OCI-LY7 (cell line): Measurements from ENCODE around the gene SV2C. TPM values are rescaled to one million over a fixed set of nuclear protein-coding genes. Genes with fewer than 3 reads are reported as not detected.

Experiments used
- BruUV-seq: library from RNA; stranded (reverse); fragments of 400-500 nt; replicated peaks from 2 replicates; lab custom pipeline; 2021; lab: Mats Ljungman, UMichigan
- CTCF ChIA-PET: fragments of 300-600 bp; sonication (Branson Sonifier 250); formaldehyde crosslinking; loops from one replicate; lab custom pipeline; 2022; ENCODE audit warnings: antibody characterized with exemption; ENCODE audit not compliant: unreplicated experiment; lab: Charles Lee
- POLR2A ChIA-PET: fragments of 300-600 bp; sonication (Branson Sonifier 250); formaldehyde crosslinking; loops from one replicate; lab custom pipeline; 2022; ENCODE audit warnings: antibody characterized with exemption; lab: Charles Lee
- DNase-seq: peaks from one replicate; pipeline ENCODE4 v3.0.0-alpha.2; 2015; ENCODE audit warnings: low spot score
- H2AFZ ChIP-seq: fragments of 200-600 bp; sonication (generic), shearing (Covaris generic); 2 replicates; pipeline ENCODE4 v1.6.1; 2014; ENCODE audit warnings: mild to moderate bottlenecking, antibody characterized with exemption, low read length, moderate library complexity
- H3K27ac ChIP-seq: fragments of 200-600 bp; sonication (generic); 2 replicates; pipeline ENCODE4 v1.5.1; 2014; ENCODE audit warnings: mixed run types, low read depth, mild to moderate bottlenecking, moderate library complexity, low read length, inconsistent platforms; ENCODE audit not compliant: poor library complexity, severe bottlenecking
- H3K36me3 ChIP-seq: fragments of 200-600 bp; sonication (generic); 2 replicates; pipeline ENCODE4 v1.6.1; 2014; ENCODE audit warnings: mild to moderate bottlenecking, antibody characterized with exemption, low read length, moderate library complexity, mixed read lengths; ENCODE audit not compliant: insufficient read depth
- H3K4me1 ChIP-seq: fragments of 200-600 bp; sonication (generic); 2 replicates; pipeline ENCODE4 v1.5.1; 2014; ENCODE audit warnings: mild to moderate bottlenecking, low read length; ENCODE audit not compliant: insufficient read depth, poor library complexity, severe bottlenecking
- H3K4me2 ChIP-seq: fragments of 200-600 bp; sonication (generic); 2 replicates; pipeline ENCODE4 v1.6.1; 2014; ENCODE audit warnings: mild to moderate bottlenecking, low read length
- H3K4me3 ChIP-seq: fragments of 200-600 bp; sonication (generic); 2 replicates; pipeline ENCODE4 v1.5.1; 2014; ENCODE audit warnings: mild to moderate bottlenecking, low read depth, low read length; ENCODE audit not compliant: poor library complexity, severe bottlenecking
- H3K79me2 ChIP-seq: fragments of 200-600 bp; sonication (generic); 2 replicates; pipeline ENCODE4 v1.6.1; 2016; ENCODE audit warnings: low read depth, mild to moderate bottlenecking, low read length, moderate library complexity, mixed read lengths; ENCODE audit not compliant: insufficient read depth
- H3K9me2 ChIP-seq: fragments of 200-600 bp; sonication (generic); 2 replicates; pipeline ENCODE4 v1.6.1; 2016; ENCODE audit warnings: mild to moderate bottlenecking, low read length, mixed read lengths; ENCODE audit not compliant: insufficient read depth
- H3K9me3 ChIP-seq: fragments of 200-600 bp; sonication (generic); 2 replicates; pipeline ENCODE4 v1.6.1; 2014; ENCODE audit warnings: mild to moderate bottlenecking, mixed run types, low read length, mixed read lengths
- H4K20me1 ChIP-seq: fragments of 200-600 bp; sonication (generic); 2 replicates; pipeline ENCODE4 v1.6.1; 2014; ENCODE audit warnings: mild to moderate bottlenecking, antibody characterized with exemption, low read length, moderate library complexity, mixed read lengths; ENCODE audit not compliant: insufficient read depth
- EZH2phosphoT487 ChIP-seq: fragments of 200-600 bp; sonication (generic); IDR thresholded peaks from 2 replicates; pipeline ENCODE4 v1.6.1; 2018; ENCODE audit warnings: low read depth, borderline replicate concordance, mild to moderate bottlenecking, mixed run types, antibody characterized with exemption, low read length, moderate library complexity, mixed read lengths
- intact Hi-C: fragments of 100-400 bp; cut with micrococcal nuclease; formaldehyde crosslinking; loops from one replicate; pipeline ENCODE4 v1.10.0; 2022; ENCODE audit not compliant: unreplicated experiment
- total RNA-seq, 2 experiments: library from RNA; depleted of rRNA in 1 of 2; stranded (reverse); fragments of >200 nt in 1 of 2; shearing (Covaris generic) in 1 of 2; gene quantifications; 2 replicates each; pipeline ENCODE4 v1.2.3, GENCODE V29; 2014 to 2022
- TF ChIP-seq, protein P1 (sequence below): fragments of 200-600 bp; sonication (generic); conservative IDR thresholded peaks from 2 replicates; pipeline ENCODE4 v1.5.1; 2014; ENCODE audit warnings: mild to moderate bottlenecking, antibody characterized with exemption, low read length, moderate library complexity, mixed read lengths

Gene SV2C
- total RNA-seq, 2 experiments from 2014 or later: not detected

- DNase-seq: no peak
- POLR2A ChIA-PET: interaction anchor here (0.6 kb wide), 1 partner anchor 29 kb away, joined by 3 read pairs; no protein-coding TSS in a partner anchor
- BruUV-seq: no TSS peak
- H3K4me1 ChIP-seq: peaks cover 8% of the 10 kb centered on the region
- no peaks in the 10 kb centered on the region for H3K36me3 ChIP-seq
- H3K9me3 ChIP-seq: no peaks in the 10 kb centered on the region
- no peaks in the 10 kb centered on the region for H4K20me1 ChIP-seq
- no peak overlapping the region for H2AFZ ChIP-seq
- no peaks in the 10 kb centered on the region for H3K79me2 ChIP-seq
- no peak overlapping the region for H3K27ac ChIP-seq
- H3K4me3 ChIP-seq: no peak overlapping the region
- TF ChIP-seq, protein P1, sequence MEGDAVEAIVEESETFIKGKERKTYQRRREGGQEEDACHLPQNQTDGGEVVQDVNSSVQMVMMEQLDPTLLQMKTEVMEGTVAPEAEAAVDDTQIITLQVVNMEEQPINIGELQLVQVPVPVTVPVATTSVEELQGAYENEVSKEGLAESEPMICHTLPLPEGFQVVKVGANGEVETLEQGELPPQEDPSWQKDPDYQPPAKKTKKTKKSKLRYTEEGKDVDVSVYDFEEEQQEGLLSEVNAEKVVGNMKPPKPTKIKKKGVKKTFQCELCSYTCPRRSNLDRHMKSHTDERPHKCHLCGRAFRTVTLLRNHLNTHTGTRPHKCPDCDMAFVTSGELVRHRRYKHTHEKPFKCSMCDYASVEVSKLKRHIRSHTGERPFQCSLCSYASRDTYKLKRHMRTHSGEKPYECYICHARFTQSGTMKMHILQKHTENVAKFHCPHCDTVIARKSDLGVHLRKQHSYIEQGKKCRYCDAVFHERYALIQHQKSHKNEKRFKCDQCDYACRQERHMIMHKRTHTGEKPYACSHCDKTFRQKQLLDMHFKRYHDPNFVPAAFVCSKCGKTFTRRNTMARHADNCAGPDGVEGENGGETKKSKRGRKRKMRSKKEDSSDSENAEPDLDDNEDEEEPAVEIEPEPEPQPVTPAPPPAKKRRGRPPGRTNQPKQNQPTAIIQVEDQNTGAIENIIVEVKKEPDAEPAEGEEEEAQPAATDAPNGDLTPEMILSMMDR: no peak
- TF ChIP-seq EZH2phosphoT487: no peak
- intact Hi-C loops: loop anchor here (10.0 kb wide), 1 partner anchor 58 kb away; no protein-coding TSS in a partner anchor
- H3K4me2 ChIP-seq: no peak overlapping the region
- no peaks in the 10 kb centered on the region for H3K9me2 ChIP-seq
- CTCF ChIA-PET: no interaction called here
Observed at GRCh38 chr5:76192837-76193236, 109.7 kb downstream of the SV2C start.

- Histone ChIP-seq H3K4me2 (no peak overlapping the region), H3K27ac (no peak overlapping the region), H2AFZ (no peak overlapping the region), H3K4me3 (no peak overlapping the region), H3K9me2 (no peaks in the 10 kb centered on the region), H3K79me2 (no peaks in the 10 kb centered on the region), H3K9me3 (no peaks in the 10 kb centered on the region), H3K4me1 (peaks cover 8% of the 10 kb centered on the region), H4K20me1 (no peaks in the 10 kb centered on the region), H3K36me3 (no peaks in the 10 kb centered on the region)
- ChIA-PET CTCF (interaction anchor here (0.6 kb wide), 1 partner anchor 130 kb away, joined by 3 read pairs; no protein-coding TSS in a partner anchor), POLR2A (interaction anchor here (0.7 kb wide), 1 partner anchor 78 kb away, joined by 3 read pairs; no protein-coding TSS in a partner anchor)
- DNase-seq: no peak
- no peak for TF ChIP-seq EZH2phosphoT487
- TF ChIP-seq, protein P1: no peak
- BruUV-seq: no TSS peak
- intact Hi-C loops: loop anchor here (10.0 kb wide), 1 partner anchor 59 kb away; no protein-coding TSS in a partner anchor
Observed at GRCh38 chr5:76193635-76194034, 110.5 kb downstream of the SV2C start.

GRCh38 chr5:76194340-76194739 is 111.2 kb downstream of the SV2C start:
- peaks cover 8% of the 10 kb centered on the region for H3K4me1 ChIP-seq
- no TSS peak for BruUV-seq
- CTCF ChIA-PET: interaction anchor here (0.6 kb wide), 1 partner anchor 131 kb away, joined by 3 read pairs; no protein-coding TSS in a partner anchor
- intact Hi-C loops: loop anchor here (10.0 kb wide), 1 partner anchor 60 kb away; no protein-coding TSS in a partner anchor
- no peaks in the 10 kb centered on the region for H3K9me2 ChIP-seq
- no peak overlapping the region for H3K4me2 ChIP-seq
- H3K79me2 ChIP-seq: no peaks in the 10 kb centered on the region
- H3K36me3 ChIP-seq: no peaks in the 10 kb centered on the region
- no peak for DNase-seq
- H3K9me3 ChIP-seq: no peaks in the 10 kb centered on the region
- no peak overlapping the region for H3K4me3 ChIP-seq
- POLR2A ChIA-PET: interaction anchor here (0.7 kb wide), 1 partner anchor 77 kb away, joined by 3 read pairs; no protein-coding TSS in a partner anchor
- H4K20me1 ChIP-seq: no peaks in the 10 kb centered on the region
- H2AFZ ChIP-seq: no peak overlapping the region
- no peak overlapping the region for H3K27ac ChIP-seq
- TF ChIP-seq, protein P1: no peak
- no peak for TF ChIP-seq EZH2phosphoT487
